ENCODE results near the gene RTP3.

The RTP3 gene

DNA sequence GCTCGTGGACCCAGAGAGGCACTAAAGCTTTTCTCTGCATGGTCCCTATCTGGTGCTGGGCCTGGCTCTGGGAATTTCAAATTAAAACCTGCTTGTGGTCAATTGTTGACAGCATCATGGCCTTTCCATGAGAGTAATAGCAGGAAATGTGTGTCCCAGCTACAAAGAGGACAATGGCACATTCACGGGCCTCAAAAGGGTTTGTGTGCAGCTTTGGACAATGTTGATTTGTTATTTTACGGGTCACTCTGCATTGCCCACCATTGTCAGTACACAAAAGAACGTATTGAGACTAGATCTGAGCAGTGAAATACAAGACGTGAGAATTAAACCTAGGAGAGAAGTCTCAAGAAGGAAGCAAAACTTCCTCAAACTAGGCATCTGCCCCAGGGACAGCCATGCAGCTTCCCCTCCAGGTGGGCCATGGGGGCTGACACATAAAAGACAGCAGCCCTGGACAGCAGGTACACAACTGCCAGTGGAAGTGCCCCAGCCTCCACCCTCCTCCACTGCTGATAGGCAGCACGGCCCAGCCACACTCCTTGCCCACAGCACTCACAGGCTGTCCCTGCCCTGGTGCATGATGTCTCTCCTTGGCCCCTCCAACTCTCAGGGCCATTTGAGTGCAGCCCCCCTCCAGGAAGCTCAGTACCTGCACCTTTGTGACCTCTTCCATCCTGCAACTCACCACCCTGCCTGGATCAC, 17.1 kb upstream of the RTP3 start:
- Histone ChIP-seq H2BK12ac (ENCODE audit: low read length) (no peak overlapping the region), H3K14ac (ENCODE audit: low read length) (no peak overlapping the region)
- no CpG with 5 or more reads among the region's 6 CpGs for WGBS (ENCODE audit: extremely low coverage, insufficient coverage, insufficient read length)

DNA sequence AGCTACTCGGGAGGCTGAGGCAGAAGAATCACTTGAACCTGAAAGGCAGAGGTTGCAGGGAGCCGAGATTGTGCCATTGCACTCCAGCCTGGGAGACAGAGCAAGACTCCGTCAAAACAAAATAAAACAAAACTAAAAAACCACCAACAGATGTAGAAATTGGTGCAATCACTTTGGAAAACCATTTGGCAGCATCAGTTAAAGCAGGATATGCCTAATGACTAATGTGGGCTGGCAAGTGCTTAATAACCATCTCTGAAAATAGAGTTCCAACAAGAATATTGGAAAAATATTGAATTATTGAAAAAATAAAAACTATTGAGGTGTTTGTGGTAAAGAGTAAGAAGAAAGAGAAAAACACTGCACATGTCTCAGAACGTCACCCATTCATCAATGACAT, 16.1 kb upstream of the RTP3 start:
- Histone ChIP-seq H3K79me2 (ENCODE audit: control insufficient read depth, insufficient read depth, low read length, poor library complexity) (no peaks in the 10 kb centered on the region), H3K4me3 (ENCODE audit: low read depth, low read length) (no peak overlapping the region), H3K27ac (ENCODE audit: low read depth, low read length) (no peak overlapping the region), H3K23ac (ENCODE audit: low read length) (no peak overlapping the region), H3K36me3 (ENCODE audit: control insufficient read depth in 1 of 2, insufficient read depth in 2 of 2, low read length in 2 of 2) (no peaks in the 10 kb centered on the region), H2BK5ac (ENCODE audit: low read depth, low read length, poor library complexity) (no peak overlapping the region), H2AFZ (ENCODE audit: insufficient read depth, low read length, poor library complexity) (no peak overlapping the region), H4K12ac (ENCODE audit: low read depth, low read length) (no peak overlapping the region), H3K4me1 (ENCODE audit: control insufficient read depth in 1 of 2, insufficient read depth in 2 of 2, low read length in 2 of 2) (no peaks in the 10 kb centered on the region), H3K9me3 (ENCODE audit: insufficient read depth, low read depth, low read length) (peaks cover 5% of the 10 kb centered on the region), H3K14ac (ENCODE audit: low read length) (no peak overlapping the region), H4K8ac (ENCODE audit: low read depth, low read length) (no peak overlapping the region), H3K79me1 (ENCODE audit: low read length) (no peaks in the 10 kb centered on the region), H3K27me3 (ENCODE audit: insufficient read depth, low read length) (no peaks in the 10 kb centered on the region), H3K4ac (ENCODE audit: low read depth, low read length) (no peak overlapping the region), H3K9ac (ENCODE audit: low read length) (no peak overlapping the region), H2AK5ac (ENCODE audit: low read length) (no peak overlapping the region), H4K91ac (ENCODE audit: low read depth, low read length) (no peak overlapping the region), H2BK12ac (ENCODE audit: low read length) (no peak overlapping the region), H3K4me2 (ENCODE audit: low read length) (no peak overlapping the region), H2BK120ac (ENCODE audit: insufficient read depth, low read length, poor library complexity) (no peak overlapping the region), H3K18ac (ENCODE audit: low read length) (no peak overlapping the region)
- no CpG with 5 or more reads among the region's 4 CpGs for WGBS (ENCODE audit: extremely low coverage, insufficient coverage, insufficient read length)
- no peak for DNase-seq

More for the DNA sequence above, 17.1 kb upstream of the RTP3 start:
- no peaks in the 10 kb centered on the region for H3K4me1 ChIP-seq (ENCODE audit: control insufficient read depth in 1 of 2, insufficient read depth in 2 of 2, low read length in 2 of 2)
- no peaks in the 10 kb centered on the region for H3K79me2 ChIP-seq (ENCODE audit: control insufficient read depth, insufficient read depth, low read length, poor library complexity)
- DNase-seq: no peak
- H3K9ac ChIP-seq (ENCODE audit: low read length): no peak overlapping the region
- no peaks in the 10 kb centered on the region for H3K36me3 ChIP-seq (ENCODE audit: control insufficient read depth in 1 of 2, insufficient read depth in 2 of 2, low read length in 2 of 2)
- no peak overlapping the region for H2BK120ac ChIP-seq (ENCODE audit: insufficient read depth, low read length, poor library complexity)
- H3K23ac ChIP-seq (ENCODE audit: low read length): no peak overlapping the region
- peaks cover 5% of the 10 kb centered on the region for H3K9me3 ChIP-seq (ENCODE audit: insufficient read depth, low read depth, low read length)
- H4K12ac ChIP-seq (ENCODE audit: low read depth, low read length): no peak overlapping the region
- H3K4ac ChIP-seq (ENCODE audit: low read depth, low read length): no peak overlapping the region
- no peak overlapping the region for H2AFZ ChIP-seq (ENCODE audit: insufficient read depth, low read length, poor library complexity)
- H4K91ac ChIP-seq (ENCODE audit: low read depth, low read length): no peak overlapping the region
- H3K18ac ChIP-seq (ENCODE audit: low read length): no peak overlapping the region
- no peak overlapping the region for H3K4me3 ChIP-seq (ENCODE audit: low read depth, low read length)
- H2AK5ac ChIP-seq (ENCODE audit: low read length): no peak overlapping the region
- no peak overlapping the region for H4K8ac ChIP-seq (ENCODE audit: low read depth, low read length)
- H3K79me1 ChIP-seq (ENCODE audit: low read length): no peaks in the 10 kb centered on the region
- H3K27me3 ChIP-seq (ENCODE audit: insufficient read depth, low read length): no peaks in the 10 kb centered on the region
- no peak overlapping the region for H2BK5ac ChIP-seq (ENCODE audit: low read depth, low read length, poor library complexity)
- no peak overlapping the region for H3K27ac ChIP-seq (ENCODE audit: low read depth, low read length)
- no peak overlapping the region for H3K4me2 ChIP-seq (ENCODE audit: low read length)

DNA sequence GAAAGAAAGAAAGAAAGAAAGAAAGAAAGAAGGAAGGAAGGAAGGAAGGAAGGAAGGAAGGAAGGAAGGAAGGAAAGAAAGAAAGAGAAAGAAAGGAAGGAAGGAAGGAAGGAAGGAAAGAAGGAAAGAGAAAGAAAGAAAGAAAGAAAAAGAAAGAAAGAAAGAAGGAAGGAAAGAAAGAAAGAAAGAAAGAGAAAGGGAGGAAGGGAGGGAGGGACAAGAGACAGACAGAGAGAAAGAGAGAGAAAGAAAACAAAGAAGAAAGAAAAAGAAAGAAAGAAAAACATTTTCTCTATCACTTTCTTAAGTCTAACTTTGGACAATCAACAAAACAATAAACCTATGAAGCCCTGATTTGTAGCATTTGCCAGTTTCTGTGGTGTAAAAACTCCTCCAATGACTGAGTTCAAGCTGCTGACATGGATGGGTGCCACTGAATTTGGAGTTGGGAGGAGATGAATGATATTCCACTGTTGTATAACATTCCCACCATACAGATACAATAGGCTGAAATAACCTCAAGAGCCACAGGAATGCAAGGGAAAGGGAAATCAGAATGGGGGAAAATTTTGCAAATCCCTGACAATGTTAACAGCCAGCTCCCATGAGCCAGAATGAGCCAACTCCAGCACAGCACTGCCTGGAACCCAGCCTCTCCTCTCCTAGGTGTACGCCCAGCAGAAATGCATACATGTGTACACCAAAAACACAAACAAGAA, 15.0 kb upstream of the RTP3 start:
- no peak overlapping the region for H2BK5ac ChIP-seq (ENCODE audit: low read depth, low read length, poor library complexity)
- no peaks in the 10 kb centered on the region for H3K79me1 ChIP-seq (ENCODE audit: low read length)
- H2AFZ ChIP-seq (ENCODE audit: insufficient read depth, low read length, poor library complexity): no peak overlapping the region
- H3K9me3 ChIP-seq (ENCODE audit: insufficient read depth, low read depth, low read length): peaks cover 5% of the 10 kb centered on the region
- H3K4me3 ChIP-seq (ENCODE audit: low read depth, low read length): no peak overlapping the region
- H2BK12ac ChIP-seq (ENCODE audit: low read length): no peak overlapping the region
- H3K4me1 ChIP-seq (ENCODE audit: control insufficient read depth in 1 of 2, insufficient read depth in 2 of 2, low read length in 2 of 2): no peaks in the 10 kb centered on the region
- H2AK5ac ChIP-seq (ENCODE audit: low read length): no peak overlapping the region
- no peak for DNase-seq
- no peak overlapping the region for H4K8ac ChIP-seq (ENCODE audit: low read depth, low read length)
- H3K27me3 ChIP-seq (ENCODE audit: insufficient read depth, low read length): no peaks in the 10 kb centered on the region
- no peak overlapping the region for H4K12ac ChIP-seq (ENCODE audit: low read depth, low read length)
- no peak overlapping the region for H3K23ac ChIP-seq (ENCODE audit: low read length)
- no peak overlapping the region for H3K4ac ChIP-seq (ENCODE audit: low read depth, low read length)
- H4K91ac ChIP-seq (ENCODE audit: low read depth, low read length): no peak overlapping the region
- no peaks in the 10 kb centered on the region for H3K36me3 ChIP-seq (ENCODE audit: control insufficient read depth in 1 of 2, insufficient read depth in 2 of 2, low read length in 2 of 2)
- H3K9ac ChIP-seq (ENCODE audit: low read length): no peak overlapping the region
- H3K27ac ChIP-seq (ENCODE audit: low read depth, low read length): no peak overlapping the region
- H3K79me2 ChIP-seq (ENCODE audit: control insufficient read depth, insufficient read depth, low read length, poor library complexity): no peaks in the 10 kb centered on the region
- H3K14ac ChIP-seq (ENCODE audit: low read length): no peak overlapping the region
- whole genome bisulfite sequencing (ENCODE audit: extremely low coverage, insufficient coverage, insufficient read length): no CpG with 5 or more reads among the region's 1 CpG
- no peak overlapping the region for H3K4me2 ChIP-seq (ENCODE audit: low read length)
- no peak overlapping the region for H2BK120ac ChIP-seq (ENCODE audit: insufficient read depth, low read length, poor library complexity)
- no peak overlapping the region for H3K18ac ChIP-seq (ENCODE audit: low read length)

DNA sequence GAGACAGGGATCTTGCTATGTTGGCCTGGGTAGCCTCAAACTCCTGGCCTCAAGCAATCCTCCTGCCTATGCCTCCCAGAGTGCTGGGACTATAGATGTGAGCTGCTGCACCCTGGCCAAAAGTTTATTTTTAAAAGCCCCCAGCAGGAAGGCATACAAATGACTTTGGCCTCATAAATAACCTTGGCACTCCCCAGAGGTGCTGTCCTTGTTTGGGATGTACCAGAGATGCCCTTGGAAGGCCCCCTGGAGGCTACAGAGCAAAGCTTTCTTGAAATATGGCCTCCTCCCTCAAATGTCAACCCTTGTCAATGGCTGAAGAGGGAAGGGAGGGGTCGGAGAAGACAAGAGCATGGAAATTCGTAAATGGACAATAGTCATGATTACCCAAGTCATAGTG, 14.0 kb upstream of the RTP3 start:
- Histone ChIP-seq H3K36me3 (ENCODE audit: control insufficient read depth in 1 of 2, insufficient read depth in 2 of 2, low read length in 2 of 2) (no peaks in the 10 kb centered on the region), H2BK12ac (ENCODE audit: low read length) (no peak overlapping the region), H4K12ac (ENCODE audit: low read depth, low read length) (no peak overlapping the region), H3K4me3 (ENCODE audit: low read depth, low read length) (no peak overlapping the region), H4K91ac (ENCODE audit: low read depth, low read length) (no peak overlapping the region), H2AK5ac (ENCODE audit: low read length) (no peak overlapping the region), H2AFZ (ENCODE audit: insufficient read depth, low read length, poor library complexity) (no peak overlapping the region), H4K8ac (ENCODE audit: low read depth, low read length) (no peak overlapping the region), H3K9me3 (ENCODE audit: insufficient read depth, low read depth, low read length) (peaks cover 5% of the 10 kb centered on the region), H3K4ac (ENCODE audit: low read depth, low read length) (no peak overlapping the region), H3K9ac (ENCODE audit: low read length) (no peak overlapping the region), H3K23ac (ENCODE audit: low read length) (no peak overlapping the region), H3K4me2 (ENCODE audit: low read length) (no peak overlapping the region), H2BK120ac (ENCODE audit: insufficient read depth, low read length, poor library complexity) (no peak overlapping the region), H3K79me1 (ENCODE audit: low read length) (no peaks in the 10 kb centered on the region), H3K27me3 (ENCODE audit: insufficient read depth, low read length) (no peaks in the 10 kb centered on the region), H3K27ac (ENCODE audit: low read depth, low read length) (no peak overlapping the region), H2BK5ac (ENCODE audit: low read depth, low read length, poor library complexity) (no peak overlapping the region), H3K18ac (ENCODE audit: low read length) (no peak overlapping the region), H3K4me1 (ENCODE audit: control insufficient read depth in 1 of 2, insufficient read depth in 2 of 2, low read length in 2 of 2) (peaks cover 0 to under 1% of the 10 kb centered on the region in 2 experiments), H3K14ac (ENCODE audit: low read length) (no peak overlapping the region), H3K79me2 (ENCODE audit: control insufficient read depth, insufficient read depth, low read length, poor library complexity) (no peaks in the 10 kb centered on the region)
- no CpG with 5 or more reads among the region's 2 CpGs for WGBS (ENCODE audit: extremely low coverage, insufficient coverage, insufficient read length)
- no peak for DNase-seq
